Measurements from ENCODE around the gene FAM3B.

The FAM3B gene

DNA sequence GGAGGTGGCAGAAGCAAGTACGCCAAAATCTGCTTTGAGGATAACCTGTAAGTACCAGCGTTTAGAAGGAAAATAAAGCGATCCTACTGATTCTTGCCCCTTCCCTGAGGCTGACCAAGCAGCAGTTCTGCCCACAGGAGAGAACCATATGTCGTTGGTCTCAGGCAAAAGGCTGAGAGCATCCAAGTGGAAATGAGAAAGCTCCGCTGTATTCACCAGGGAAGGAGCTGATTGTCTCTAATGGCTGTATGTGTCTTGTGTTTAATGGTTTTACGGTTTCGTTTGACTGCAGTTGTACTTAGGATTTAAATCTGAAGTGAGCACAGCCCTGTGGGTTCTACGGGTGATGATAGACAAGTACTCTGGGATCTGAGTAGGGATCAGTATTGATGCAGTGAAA is 21.9 kb downstream of the FAM3B start:
- ChIA-PET POLR2A (no interaction called here), CTCF (no interaction called here)
- no peak for TF ChIP-seq ZNF384 (IDR thresholded peaks at IDR 0.05)
- no peak for TF ChIP-seq NFRKB (IDR thresholded peaks at IDR 0.05)
- no peak for TF ChIP-seq LEF1 (IDR thresholded peaks at IDR 0.05; ENCODE audit: borderline replicate concordance)
- TF ChIP-seq FOXA1 (IDR thresholded peaks at IDR 0.05) = no peak
- no peak for TF ChIP-seq ELF4 (IDR thresholded peaks at IDR 0.05)
- TF ChIP-seq HDGF (IDR thresholded peaks at IDR 0.05; ENCODE audit: borderline replicate concordance) = no peak
- TF ChIP-seq L3MBTL2 (conservative IDR thresholded peaks at IDR 0.05) = no peak
- no peak for TF ChIP-seq CTBP1 (IDR thresholded peaks at IDR 0.05; ENCODE audit: borderline replicate concordance)
- TF ChIP-seq SP1 (IDR thresholded peaks at IDR 0.05) = no peak
- no peak for TF ChIP-seq SUZ12 (IDR thresholded peaks at IDR 0.05)
- no peak for TF ChIP-seq TARDBP (IDR thresholded peaks at IDR 0.05)
- no peak for TF ChIP-seq BHLHE40 (IDR thresholded peaks at IDR 0.05; ENCODE audit: borderline replicate concordance)
- TF ChIP-seq, protein P1, sequence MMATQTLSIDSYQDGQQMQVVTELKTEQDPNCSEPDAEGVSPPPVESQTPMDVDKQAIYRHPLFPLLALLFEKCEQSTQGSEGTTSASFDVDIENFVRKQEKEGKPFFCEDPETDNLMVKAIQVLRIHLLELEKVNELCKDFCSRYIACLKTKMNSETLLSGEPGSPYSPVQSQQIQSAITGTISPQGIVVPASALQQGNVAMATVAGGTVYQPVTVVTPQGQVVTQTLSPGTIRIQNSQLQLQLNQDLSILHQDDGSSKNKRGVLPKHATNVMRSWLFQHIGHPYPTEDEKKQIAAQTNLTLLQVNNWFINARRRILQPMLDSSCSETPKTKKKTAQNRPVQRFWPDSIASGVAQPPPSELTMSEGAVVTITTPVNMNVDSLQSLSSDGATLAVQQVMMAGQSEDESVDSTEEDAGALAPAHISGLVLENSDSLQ (IDR thresholded peaks at IDR 0.05) = no peak
- no peak for TF ChIP-seq ARNT (IDR thresholded peaks at IDR 0.05)
- no peak for TF ChIP-seq FOXM1 (IDR thresholded peaks at IDR 0.05; ENCODE audit: borderline replicate concordance)
- DNase-seq (ENCODE audit: extremely low spot score) = no peak

DNA sequence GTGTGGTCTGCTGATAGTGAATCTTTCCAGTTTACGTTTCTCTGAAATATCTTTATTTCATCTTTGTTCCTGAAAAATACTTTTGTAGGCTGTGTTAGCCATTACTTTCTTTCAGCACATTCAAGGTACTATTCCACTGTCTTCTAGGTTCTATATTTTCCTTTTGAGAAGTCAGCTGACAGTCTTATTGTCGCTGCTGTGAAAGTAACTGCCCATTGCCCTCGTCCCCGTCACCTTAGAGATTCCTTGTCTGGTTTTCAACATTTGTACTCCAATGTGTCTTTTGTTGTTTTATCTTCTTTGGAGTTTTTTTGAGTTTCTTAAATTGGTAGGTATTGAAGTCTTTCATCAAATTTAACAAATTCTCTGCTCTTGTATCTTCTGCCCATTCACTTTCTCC is 25.4 kb downstream of the FAM3B start:
- no peak for DNase-seq (ENCODE audit: extremely low spot score)
- POLR2A ChIA-PET = no interaction called here
- CTCF ChIA-PET = no interaction called here
- TF ChIP-seq FOXK2 (IDR thresholded peaks at IDR 0.05) (no peak), LEF1 (IDR thresholded peaks at IDR 0.05; ENCODE audit: borderline replicate concordance) (no peak), BHLHE40 (IDR thresholded peaks at IDR 0.05; ENCODE audit: borderline replicate concordance) (no peak)

DNA sequence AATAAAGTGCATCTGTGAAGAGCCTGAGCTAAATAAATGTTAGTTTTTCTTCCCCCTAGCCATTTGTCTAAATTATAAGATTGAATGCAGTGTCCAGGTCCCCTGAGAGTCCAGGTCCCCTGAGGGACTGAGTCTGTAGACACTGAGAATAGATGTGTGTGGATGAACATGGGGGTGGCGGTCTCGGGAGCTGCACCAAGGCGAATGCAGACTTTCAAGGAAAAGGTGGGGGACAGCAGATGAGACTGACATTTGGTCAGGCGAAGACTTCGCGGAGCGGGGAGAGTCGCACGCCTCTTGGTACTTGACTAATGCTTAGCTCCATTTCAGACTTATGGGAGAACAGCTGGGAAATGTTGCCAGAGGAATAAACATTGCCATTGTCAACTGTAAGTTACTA is 27.5 kb downstream of the FAM3B start:
- TF ChIP-seq SP1 (IDR thresholded peaks at IDR 0.05) (no peak), CTBP1 (IDR thresholded peaks at IDR 0.05; ENCODE audit: borderline replicate concordance) (no peak), HDGF (IDR thresholded peaks at IDR 0.05; ENCODE audit: borderline replicate concordance) (no peak), FOXA1 (IDR thresholded peaks at IDR 0.05) (no peak), LEF1 (IDR thresholded peaks at IDR 0.05; ENCODE audit: borderline replicate concordance) (no peak), FOXM1 (IDR thresholded peaks at IDR 0.05; ENCODE audit: borderline replicate concordance) (no peak), ARNT (IDR thresholded peaks at IDR 0.05) (no peak), ELF4 (IDR thresholded peaks at IDR 0.05) (no peak), L3MBTL2 (conservative IDR thresholded peaks at IDR 0.05) (no peak), BHLHE40 (IDR thresholded peaks at IDR 0.05; ENCODE audit: borderline replicate concordance) (no peak), NFRKB (IDR thresholded peaks at IDR 0.05) (no peak), TARDBP (IDR thresholded peaks at IDR 0.05) (no peak), SUZ12 (IDR thresholded peaks at IDR 0.05) (no peak), FOXK2 (IDR thresholded peaks at IDR 0.05) (no peak), ZNF384 (IDR thresholded peaks at IDR 0.05) (no peak)
- TF ChIP-seq, protein P1 (IDR thresholded peaks at IDR 0.05) = no peak
- DNase-seq (ENCODE audit: extremely low spot score) = no peak
- ChIA-PET POLR2A (no interaction called here), CTCF (no interaction called here)

DNA sequence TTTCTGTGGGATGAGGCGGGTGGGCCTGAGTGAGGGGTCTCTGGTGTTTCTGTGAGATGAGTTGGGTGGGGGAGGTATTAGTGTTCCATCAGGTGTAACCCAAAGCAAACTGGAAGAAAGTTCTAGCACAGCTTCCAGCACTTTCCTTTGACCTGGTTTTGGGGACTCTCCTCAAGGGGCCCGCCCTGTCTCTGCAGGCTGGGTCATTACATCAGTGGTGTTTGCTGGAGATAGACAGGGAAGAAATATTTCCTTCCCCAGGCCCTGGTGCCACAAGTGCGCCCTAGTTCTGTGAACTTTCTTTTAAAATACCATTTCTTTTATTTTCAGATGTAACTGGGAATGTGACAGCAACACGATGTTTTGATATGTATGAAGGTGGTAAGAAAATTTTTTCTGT is 28.8 kb downstream of the FAM3B start:
- ChIA-PET CTCF (no interaction called here), POLR2A (no interaction called here)
- TF ChIP-seq, protein P1 (IDR thresholded peaks at IDR 0.05) = no peak
- TF ChIP-seq LEF1 (IDR thresholded peaks at IDR 0.05; ENCODE audit: borderline replicate concordance) (no peak), CTBP1 (IDR thresholded peaks at IDR 0.05; ENCODE audit: borderline replicate concordance) (no peak), FOXK2 (IDR thresholded peaks at IDR 0.05) (no peak), FOXA1 (IDR thresholded peaks at IDR 0.05) (no peak), FOXM1 (IDR thresholded peaks at IDR 0.05; ENCODE audit: borderline replicate concordance) (no peak)
- DNase-seq (ENCODE audit: extremely low spot score) = no peak

DNA sequence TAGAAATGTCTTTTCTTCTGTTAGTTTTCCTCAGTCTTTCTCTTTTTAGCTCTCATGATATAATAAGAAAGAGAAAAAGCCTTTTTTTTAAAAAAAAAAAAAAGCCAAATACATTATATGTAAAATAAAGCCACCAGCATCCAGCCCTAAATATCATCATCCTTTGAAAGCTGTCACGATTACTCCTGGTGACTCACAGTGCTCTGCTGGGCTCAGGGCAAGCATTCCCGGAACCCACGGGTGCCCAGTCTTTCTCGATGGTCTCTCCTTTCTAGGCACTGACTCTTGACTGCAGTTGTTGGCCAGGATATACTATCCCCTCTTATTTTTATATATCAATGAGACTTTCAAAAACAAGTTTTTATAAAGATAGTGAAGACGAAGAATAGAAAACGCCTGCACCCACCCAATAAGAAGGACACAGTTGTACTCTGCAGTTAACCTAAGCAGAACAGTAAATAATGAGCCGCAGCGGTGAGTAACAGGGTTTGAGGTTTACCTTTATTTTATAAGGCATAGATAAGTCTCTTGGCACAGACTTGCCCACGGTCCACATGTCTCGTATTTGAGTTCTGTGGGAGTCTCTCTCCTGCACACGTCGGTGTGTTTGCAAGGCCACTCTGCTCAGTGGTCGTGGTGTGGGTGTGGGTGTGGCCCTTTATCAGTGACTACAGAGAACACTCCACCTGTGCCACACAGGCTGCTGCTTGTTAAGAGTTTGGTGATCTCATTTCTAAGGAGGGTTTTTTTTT is 29.5 kb downstream of the FAM3B start:
- TF ChIP-seq TARDBP (IDR thresholded peaks at IDR 0.05) = no peak
- TF ChIP-seq CTBP1 (IDR thresholded peaks at IDR 0.05; ENCODE audit: borderline replicate concordance) = no peak
- no peak for TF ChIP-seq ZNF384 (IDR thresholded peaks at IDR 0.05)
- no peak for TF ChIP-seq FOXM1 (IDR thresholded peaks at IDR 0.05; ENCODE audit: borderline replicate concordance)
- TF ChIP-seq NFRKB (IDR thresholded peaks at IDR 0.05) = no peak
- no peak for TF ChIP-seq ELF4 (IDR thresholded peaks at IDR 0.05)
- no peak for TF ChIP-seq SP1 (IDR thresholded peaks at IDR 0.05)
- TF ChIP-seq LEF1 (IDR thresholded peaks at IDR 0.05; ENCODE audit: borderline replicate concordance) = no peak
- TF ChIP-seq FOXA1 (IDR thresholded peaks at IDR 0.05) = no peak
- TF ChIP-seq HDGF (IDR thresholded peaks at IDR 0.05; ENCODE audit: borderline replicate concordance) = no peak
- TF ChIP-seq BHLHE40 (IDR thresholded peaks at IDR 0.05; ENCODE audit: borderline replicate concordance) = no peak
- no peak for TF ChIP-seq ARNT (IDR thresholded peaks at IDR 0.05)
- TF ChIP-seq L3MBTL2 (conservative IDR thresholded peaks at IDR 0.05) = no peak
- TF ChIP-seq SUZ12 (IDR thresholded peaks at IDR 0.05) = no peak
- no peak for TF ChIP-seq FOXK2 (IDR thresholded peaks at IDR 0.05)
- TF ChIP-seq, protein P1 (IDR thresholded peaks at IDR 0.05) = no peak
- CTCF ChIA-PET = no interaction called here
- no peak for DNase-seq (ENCODE audit: extremely low spot score)
- POLR2A ChIA-PET = no interaction called here

Measured in HEK293T (cell line).